OCI-LY1 (cell line): ENCODE results near the gene FUT4.
"Not testable (repeated sequence)": the region's sequence is repeated elsewhere in the genome, so short reads cannot be mapped to it uniquely, and the experiment has no call there.

Experiments used
- H2AFZ ChIP-seq: fragments of 200-600 bp; sonication (generic), shearing (Covaris generic); 2 replicates; pipeline ENCODE4 v1.6.0; 2014; ENCODE audit warnings: antibody characterized with exemption, mild to moderate bottlenecking, low read length
- H3F3A ChIP-seq: fragments of 200-600 bp; sonication (generic), shearing (Covaris generic); 2 replicates; pipeline ENCODE4 v1.6.0; 2014; ENCODE audit warnings: mild to moderate bottlenecking, antibody characterized with exemption, low read length, moderate library complexity; ENCODE audit not compliant: insufficient read depth
- H3K27ac ChIP-seq: fragments of 200-600 bp; sonication (generic); 2 replicates; pipeline ENCODE4 v1.5.1; 2014; ENCODE audit warnings: low read length, mixed run types, mild to moderate bottlenecking, low read depth; ENCODE audit not compliant: poor library complexity, severe bottlenecking
- H3K27me3 ChIP-seq: fragments of 200-600 bp; sonication (generic); 2 replicates; pipeline ENCODE4 v1.6.0; 2014; ENCODE audit warnings: antibody characterized with exemption, mild to moderate bottlenecking, low read length, moderate library complexity; ENCODE audit not compliant: insufficient read depth
- H3K36me3 ChIP-seq: fragments of 200-600 bp; sonication (generic); 2 replicates; pipeline ENCODE4 v1.6.1; 2014; ENCODE audit warnings: mild to moderate bottlenecking, antibody characterized with exemption, low read length, moderate library complexity, mixed read lengths; ENCODE audit not compliant: insufficient read depth
- H3K4me1 ChIP-seq: fragments of 200-600 bp; sonication (generic); 2 replicates; pipeline ENCODE4 v1.5.1; 2014; ENCODE audit warnings: mild to moderate bottlenecking, low read length, moderate library complexity; ENCODE audit not compliant: insufficient read depth, severe bottlenecking
- H3K4me2 ChIP-seq: fragments of 200-600 bp; sonication (generic), shearing (Covaris generic); 2 replicates; pipeline ENCODE4 v1.6.1; 2014; ENCODE audit warnings: low read length
- H3K4me3 ChIP-seq: fragments of 200-600 bp; sonication (generic); 2 replicates; pipeline ENCODE4 v1.5.1; 2014; ENCODE audit warnings: low read length, low read depth, mild to moderate bottlenecking, mixed read lengths; ENCODE audit not compliant: poor library complexity, severe bottlenecking
- H3K79me2 ChIP-seq: fragments of 200-600 bp; shearing (Covaris generic); 2 replicates; pipeline ENCODE4 v1.6.1; 2016; ENCODE audit warnings: mixed run types, low read length, mixed read lengths; ENCODE audit not compliant: insufficient read depth
- H3K9ac ChIP-seq: fragments of 200-600 bp; sonication (generic), shearing (Covaris generic); 2 replicates; pipeline ENCODE4 v1.6.1; 2014; ENCODE audit warnings: mild to moderate bottlenecking, low read length, mixed read lengths
- H3K9me2 ChIP-seq: fragments of 200-600 bp; sonication (generic), shearing (Covaris generic); 2 replicates; pipeline ENCODE4 v1.6.1; 2014; ENCODE audit warnings: low read depth, mild to moderate bottlenecking, low read length, mixed read lengths
- H3K9me3 ChIP-seq: fragments of 200-600 bp; shearing (Covaris generic); 2 replicates; pipeline ENCODE4 v1.6.1; 2014; ENCODE audit warnings: low read length, mixed read lengths
- H4K20me1 ChIP-seq: fragments of 200-600 bp; sonication (generic), shearing (Covaris generic); 2 replicates; pipeline ENCODE4 v1.6.0; 2016; ENCODE audit warnings: mild to moderate bottlenecking, low read length; ENCODE audit not compliant: insufficient read depth
- CTCF ChIP-seq: fragments of 200-600 bp; sonication (generic), shearing (Covaris generic); IDR thresholded peaks from 2 replicates; pipeline ENCODE4 v1.5.1; 2017; ENCODE audit warnings: mild to moderate bottlenecking, antibody characterized with exemption, low read length, moderate library complexity, mixed read lengths
- EZH2 ChIP-seq: fragments of 200-600 bp; sonication (generic), shearing (Covaris generic); IDR thresholded peaks from 2 replicates; pipeline ENCODE4 v1.8.0; 2017; ENCODE audit warnings: borderline replicate concordance, mixed run types, mild to moderate bottlenecking, antibody characterized with exemption, low read length, moderate library complexity, mixed read lengths

FUT4 gene

GRCh38 chr11:94501522-94501921 lies 42.2 kb upstream of the FUT4 start:
- no peaks in the 10 kb centered on the region for H4K20me1 ChIP-seq
- no peak overlapping the region for H3K4me2 ChIP-seq
- no peaks in the 10 kb centered on the region for H3K9me3 ChIP-seq
- H3K9ac ChIP-seq: no peak overlapping the region
- H3K27ac ChIP-seq: no peak overlapping the region
- no peaks in the 10 kb centered on the region for H3K9me2 ChIP-seq
- H3F3A ChIP-seq: no peaks in the 10 kb centered on the region
- H3K27me3 ChIP-seq: no peaks in the 10 kb centered on the region
- H3K4me1 ChIP-seq: no peaks in the 10 kb centered on the region
- H3K79me2 ChIP-seq: no peaks in the 10 kb centered on the region
- no peak overlapping the region for H2AFZ ChIP-seq
- H3K36me3 ChIP-seq: peaks cover 42% of the 10 kb centered on the region
- TF ChIP-seq CTCF (no peak), EZH2 (no peak)
- no peak overlapping the region for H3K4me3 ChIP-seq

- Histone ChIP-seq H3K27me3 (no peaks in the 10 kb centered on the region), H3K27ac (no peak overlapping the region), H4K20me1 (no peaks in the 10 kb centered on the region), H3K4me2 (no peak overlapping the region), H3K9me3 (no peaks in the 10 kb centered on the region), H3K4me1 (no peaks in the 10 kb centered on the region), H2AFZ (no peak overlapping the region), H3K36me3 (peaks cover 11% of the 10 kb centered on the region; the same call in 1 of the 2 replicates), H3K9me2 (no peaks in the 10 kb centered on the region), H3K79me2 (no peaks in the 10 kb centered on the region), H3F3A (no peaks in the 10 kb centered on the region), H3K9ac (no peak overlapping the region), H3K4me3 (no peak overlapping the region)
- TF ChIP-seq CTCF: peak; percentile 68
- TF ChIP-seq EZH2: no peak
Measured at GRCh38 chr11:94504689-94505293, 38.9 kb upstream of the FUT4 start.

- H3K27me3 ChIP-seq, H2AFZ ChIP-seq, H3K36me3 ChIP-seq, H3K9me3 ChIP-seq, H3K9me2 ChIP-seq, H3F3A ChIP-seq, H3K27ac ChIP-seq, H3K4me2 ChIP-seq, H3K4me1 ChIP-seq, H3K79me2 ChIP-seq, H4K20me1 ChIP-seq, H3K9ac ChIP-seq, H3K4me3 ChIP-seq: not testable (repeated sequence)
Measured at GRCh38 chr11:94506513-94506912, 37.2 kb upstream of the FUT4 start.

GRCh38 chr11:94507485-94507884 lies 36.2 kb upstream of the FUT4 start:
- Histone ChIP-seq H3K79me2 (no peaks in the 10 kb centered on the region), H3K9me2 (no peaks in the 10 kb centered on the region), H3K27me3 (no peaks in the 10 kb centered on the region), H3K27ac (no peak overlapping the region), H2AFZ (no peak overlapping the region), H3K4me1 (peaks cover 4% of the 10 kb centered on the region), H3K4me2 (no peak overlapping the region), H3K36me3 (no peaks in the 10 kb centered on the region; the same call in 1 of the 2 replicates), H3F3A (no peaks in the 10 kb centered on the region), H4K20me1 (no peaks in the 10 kb centered on the region), H3K4me3 (no peak overlapping the region), H3K9me3 (no peaks in the 10 kb centered on the region), H3K9ac (no peak overlapping the region)
- no peak for TF ChIP-seq CTCF
- no peak for TF ChIP-seq EZH2
